HG02588 (cell line): ENCODE data around the gene TET1.
A peak's percentile ranks its signal among the peaks of the same experiment; 100 is the strongest.
"Not testable (repeated sequence)": the region's sequence is repeated elsewhere in the genome, so short reads cannot be mapped to it uniquely, and the experiment has no call there.

Source experiments
- ATAC-seq: cut with Tn5 transposase; IDR thresholded peaks from one replicate; pipeline ENCODE4 v1.9.1; 2021; ENCODE audit warnings: mild to moderate bottlenecking, moderate library complexity; ENCODE audit not compliant: unreplicated experiment

The TET1 gene

GRCh38 chr10:68562661-68563570 lies 2.8 kb downstream of the TET1 start:
- ATAC-seq = no peak

GRCh38 chr10:68564712-68565111 lies 4.6 kb downstream of the TET1 start:
- no peak for ATAC-seq

- no peak for ATAC-seq
Measured at GRCh38 chr10:68565658-68566057, 5.5 kb downstream of the TET1 start.

GRCh38 chr10:68566351-68566750 lies 6.2 kb downstream of the TET1 start:
- ATAC-seq = no peak

- no peak for ATAC-seq
Measured at GRCh38 chr10:68566955-68567354, 6.8 kb downstream of the TET1 start.

- no peak for ATAC-seq
Measured at GRCh38 chr10:68572151-68572550, 12.0 kb downstream of the TET1 start.

GRCh38 chr10:68574051-68574450 lies 13.9 kb downstream of the TET1 start:
- no peak for ATAC-seq

GRCh38 chr10:68576118-68576517 lies 16.0 kb downstream of the TET1 start:
- ATAC-seq = no peak

GRCh38 chr10:68578974-68579373 lies 18.8 kb downstream of the TET1 start:
- no peak for ATAC-seq

GRCh38 chr10:68584187-68584586 lies 24.1 kb downstream of the TET1 start:
- ATAC-seq = not testable (repeated sequence)

- ATAC-seq = no peak
Measured at GRCh38 chr10:68586606-68587305, 26.6 kb downstream of the TET1 start.

- no peak for ATAC-seq
Measured at GRCh38 chr10:68594405-68594804, 34.3 kb downstream of the TET1 start.

GRCh38 chr10:68595513-68595912 lies 35.4 kb downstream of the TET1 start:
- no peak for ATAC-seq

GRCh38 chr10:68597407-68597806 lies 37.3 kb downstream of the TET1 start:
- no peak for ATAC-seq

- ATAC-seq = no peak
Measured at GRCh38 chr10:68598978-68599770, 39.0 kb downstream of the TET1 start.

- ATAC-seq = no peak
Measured at GRCh38 chr10:68599771-68600040, 39.6 kb downstream of the TET1 start.

- ATAC-seq = peak; percentile 80
Measured at GRCh38 chr10:68600041-68600778, 40.1 kb downstream of the TET1 start.

GRCh38 chr10:68601501-68602265 lies 41.5 kb downstream of the TET1 start:
- no peak for ATAC-seq

- no peak for ATAC-seq
Measured at GRCh38 chr10:68602434-68602833, 42.3 kb downstream of the TET1 start.

GRCh38 chr10:68603766-68604165 lies 43.6 kb downstream of the TET1 start:
- ATAC-seq = no peak
